ENCODE measurements around the gene DLG5. TPM values are rescaled to one million over a fixed set of nuclear protein-coding genes. Genes with fewer than 3 reads are reported as not detected.

Gene DLG5
- total RNA-seq, 1 donor from 2014 or later, result 58.4 TPM

DNA sequence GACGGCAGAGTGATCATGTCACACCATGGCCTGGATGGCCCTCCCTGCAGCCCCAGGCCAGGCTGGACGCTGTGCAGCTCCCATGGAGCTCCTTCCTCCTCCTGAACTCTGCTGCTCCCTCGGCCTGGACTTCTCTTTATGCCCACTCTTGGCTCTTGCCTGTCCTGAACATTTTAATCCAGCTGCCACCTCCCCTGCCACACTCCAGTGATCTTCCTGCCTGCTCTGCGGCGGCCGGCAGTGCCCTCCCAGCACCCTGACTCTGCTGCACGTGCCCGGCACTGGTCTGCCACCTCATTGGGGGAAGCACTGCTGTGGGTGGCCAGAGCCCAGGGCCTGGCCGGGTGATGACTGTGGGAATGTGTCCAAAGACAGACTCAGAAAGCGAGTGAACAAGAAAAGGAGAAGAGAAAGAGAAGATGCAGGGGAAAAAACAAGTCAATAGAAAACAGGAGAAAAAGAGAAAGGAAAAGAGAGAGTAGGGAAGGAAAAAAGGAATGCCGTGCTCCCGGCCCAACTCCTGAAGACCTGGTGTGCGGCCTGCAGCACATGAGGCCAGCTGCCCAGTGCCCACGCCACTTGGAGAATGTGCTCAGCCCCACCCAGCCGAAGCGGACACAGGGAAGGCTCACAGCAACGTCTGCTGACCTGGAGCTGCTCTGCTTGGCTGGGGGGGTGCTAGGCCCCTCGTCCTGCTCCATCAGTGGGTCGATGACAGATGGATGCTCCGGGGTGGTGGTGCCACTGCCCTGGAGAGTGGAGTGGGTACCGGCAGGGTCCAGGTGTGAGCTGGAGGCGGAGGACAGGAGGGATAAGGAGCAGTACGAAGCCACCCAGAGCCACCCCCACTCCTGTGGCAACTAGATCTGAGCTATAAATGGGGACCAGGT lies 115.9 kb downstream of the DLG5 start:
- no peak for FAIRE-seq
- Histone ChIP-seq H3K4me2 (ENCODE audit: low read length) (no peak overlapping the region), H3K9ac (ENCODE audit: low read length) (no peak overlapping the region), H3K9me3 (ENCODE audit: insufficient read depth, low read depth, low read length) (no peaks in the 10 kb centered on the region), H3K4me1 (ENCODE audit: insufficient read depth, low read length) (no peaks in the 10 kb centered on the region), H4K20me1 (ENCODE audit: insufficient read depth, low read length) (no peaks in the 10 kb centered on the region), H3K36me3 (ENCODE audit: insufficient read depth, low read length) (peaks cover 16% of the 10 kb centered on the region), H3K4me3 (ENCODE audit: insufficient read depth, low read depth, low read length) (no peak overlapping the region), H3K27ac (ENCODE audit: low read depth, low read length) (no peak overlapping the region), H3K79me2 (ENCODE audit: insufficient read depth, low read length) (no peaks in the 10 kb centered on the region), H2AFZ (ENCODE audit: low read depth, low read length) (no peak overlapping the region), H3K27me3 (ENCODE audit: insufficient read depth, low read length) (no peaks in the 10 kb centered on the region)
- Mint-ChIP-seq H3K27me3 (ENCODE audit: low read depth, unreplicated experiment) (no peaks in the 10 kb centered on the region), H3K36me3 (ENCODE audit: low read depth, unreplicated experiment) (peaks cover 26% of the 10 kb centered on the region), H3K9me3 (ENCODE audit: unreplicated experiment) (peaks cover 1% of the 10 kb centered on the region), H3K4me1 (ENCODE audit: low read depth, unreplicated experiment) (no peaks in the 10 kb centered on the region), H3K27ac (ENCODE audit: unreplicated experiment) (no peak overlapping the region), H3K4me3 (ENCODE audit: unreplicated experiment) (no peak overlapping the region)
- TF ChIP-seq EZH2 (IDR thresholded peaks at IDR 0.05; ENCODE audit: insufficient read depth, low read length), result no peak
- TF ChIP-seq, protein P1, sequence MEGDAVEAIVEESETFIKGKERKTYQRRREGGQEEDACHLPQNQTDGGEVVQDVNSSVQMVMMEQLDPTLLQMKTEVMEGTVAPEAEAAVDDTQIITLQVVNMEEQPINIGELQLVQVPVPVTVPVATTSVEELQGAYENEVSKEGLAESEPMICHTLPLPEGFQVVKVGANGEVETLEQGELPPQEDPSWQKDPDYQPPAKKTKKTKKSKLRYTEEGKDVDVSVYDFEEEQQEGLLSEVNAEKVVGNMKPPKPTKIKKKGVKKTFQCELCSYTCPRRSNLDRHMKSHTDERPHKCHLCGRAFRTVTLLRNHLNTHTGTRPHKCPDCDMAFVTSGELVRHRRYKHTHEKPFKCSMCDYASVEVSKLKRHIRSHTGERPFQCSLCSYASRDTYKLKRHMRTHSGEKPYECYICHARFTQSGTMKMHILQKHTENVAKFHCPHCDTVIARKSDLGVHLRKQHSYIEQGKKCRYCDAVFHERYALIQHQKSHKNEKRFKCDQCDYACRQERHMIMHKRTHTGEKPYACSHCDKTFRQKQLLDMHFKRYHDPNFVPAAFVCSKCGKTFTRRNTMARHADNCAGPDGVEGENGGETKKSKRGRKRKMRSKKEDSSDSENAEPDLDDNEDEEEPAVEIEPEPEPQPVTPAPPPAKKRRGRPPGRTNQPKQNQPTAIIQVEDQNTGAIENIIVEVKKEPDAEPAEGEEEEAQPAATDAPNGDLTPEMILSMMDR (IDR thresholded peaks at IDR 0.05; ENCODE audit: insufficient read depth, low read depth, low read length), result no peak
- no peak for DNase-seq (ENCODE audit: low read depth)

DNA sequence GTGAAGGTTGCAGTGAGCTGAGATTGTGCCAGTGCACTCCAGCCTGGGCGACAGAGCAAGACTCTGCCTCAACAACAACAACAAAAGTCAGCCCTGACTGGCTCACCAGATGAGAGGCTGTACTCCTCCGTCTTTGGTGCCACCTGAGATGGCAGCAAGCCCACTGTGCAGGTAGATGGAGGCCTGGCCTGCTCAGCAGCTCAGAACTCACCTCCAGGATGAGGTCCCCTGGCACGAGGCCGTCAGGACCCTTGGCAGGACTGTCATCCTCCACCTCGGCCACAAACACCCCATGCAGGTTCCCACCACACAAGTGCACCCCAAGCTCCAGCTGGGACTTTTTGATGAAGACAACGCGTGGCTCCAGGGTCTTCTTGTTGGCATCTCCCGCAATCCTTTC lies 117.2 kb downstream of the DLG5 start:
- H3K79me2 ChIP-seq (ENCODE audit: insufficient read depth, low read length), result no peaks in the 10 kb centered on the region
- H3K9ac ChIP-seq (ENCODE audit: low read length), result no peak overlapping the region
- Mint-ChIP-seq H3K27ac (ENCODE audit: unreplicated experiment) (no peak overlapping the region), H3K9me3 (ENCODE audit: unreplicated experiment) (peaks cover 3% of the 10 kb centered on the region), H3K4me3 (ENCODE audit: unreplicated experiment) (no peak overlapping the region), H3K4me1 (ENCODE audit: low read depth, unreplicated experiment) (no peaks in the 10 kb centered on the region), H3K27me3 (ENCODE audit: low read depth, unreplicated experiment) (no peaks in the 10 kb centered on the region), H3K36me3 (ENCODE audit: low read depth, unreplicated experiment) (peaks cover 31% of the 10 kb centered on the region)
- TF ChIP-seq EZH2 (IDR thresholded peaks at IDR 0.05; ENCODE audit: insufficient read depth, low read length), result no peak
- TF ChIP-seq, protein P1 (IDR thresholded peaks at IDR 0.05; ENCODE audit: insufficient read depth, low read depth, low read length), result no peak
- no peak overlapping the region for H2AFZ ChIP-seq (ENCODE audit: low read depth, low read length)
- H3K36me3 ChIP-seq (ENCODE audit: insufficient read depth, low read length), result peaks cover 15% of the 10 kb centered on the region
- FAIRE-seq (no peak), DNase-seq (ENCODE audit: low read depth) (no peak)
- no peaks in the 10 kb centered on the region for H3K9me3 ChIP-seq (ENCODE audit: insufficient read depth, low read depth, low read length)
- H3K4me3 ChIP-seq (ENCODE audit: insufficient read depth, low read depth, low read length), result no peak overlapping the region
- H3K4me1 ChIP-seq (ENCODE audit: insufficient read depth, low read length), result no peaks in the 10 kb centered on the region
- H3K27ac ChIP-seq (ENCODE audit: low read depth, low read length), result no peak overlapping the region
- no peaks in the 10 kb centered on the region for H4K20me1 ChIP-seq (ENCODE audit: insufficient read depth, low read length)
- H3K4me2 ChIP-seq (ENCODE audit: low read length), result no peak overlapping the region
- no peaks in the 10 kb centered on the region for H3K27me3 ChIP-seq (ENCODE audit: insufficient read depth, low read length)

DNA sequence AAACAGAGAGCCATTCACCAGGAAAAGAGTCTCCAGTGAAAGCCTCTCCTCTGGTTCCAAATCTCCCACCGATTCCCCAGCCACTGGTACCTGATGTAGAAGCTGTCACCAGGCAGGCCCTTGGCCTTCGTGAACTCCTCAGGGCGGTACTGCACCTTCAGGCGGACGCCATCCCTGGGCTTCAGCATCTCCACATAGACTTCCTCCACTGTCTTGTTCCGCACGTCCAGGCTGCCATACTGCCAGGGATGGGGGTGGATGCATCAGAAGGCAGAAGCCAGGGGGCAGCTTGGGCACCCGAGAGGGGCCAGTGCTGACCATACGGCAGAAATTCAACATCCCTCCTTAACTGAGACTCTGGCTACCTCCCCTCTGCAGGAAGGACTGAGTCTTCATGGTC lies 118.8 kb downstream of the DLG5 start:
- Histone ChIP-seq H3K4me3 (ENCODE audit: insufficient read depth, low read depth, low read length) (no peak overlapping the region), H4K20me1 (ENCODE audit: insufficient read depth, low read length) (no peaks in the 10 kb centered on the region), H3K4me1 (ENCODE audit: insufficient read depth, low read length) (no peaks in the 10 kb centered on the region), H2AFZ (ENCODE audit: low read depth, low read length) (no peak overlapping the region), H3K9me3 (ENCODE audit: insufficient read depth, low read depth, low read length) (no peaks in the 10 kb centered on the region), H3K9ac (ENCODE audit: low read length) (no peak overlapping the region), H3K27ac (ENCODE audit: low read depth, low read length) (no peak overlapping the region), H3K79me2 (ENCODE audit: insufficient read depth, low read length) (no peaks in the 10 kb centered on the region), H3K4me2 (ENCODE audit: low read length) (no peak overlapping the region), H3K27me3 (ENCODE audit: insufficient read depth, low read length) (no peaks in the 10 kb centered on the region), H3K36me3 (ENCODE audit: insufficient read depth, low read length) (peaks cover 12% of the 10 kb centered on the region)
- Mint-ChIP-seq H3K4me3 (ENCODE audit: unreplicated experiment) (no peak overlapping the region), H3K27me3 (ENCODE audit: low read depth, unreplicated experiment) (no peaks in the 10 kb centered on the region), H3K27ac (ENCODE audit: unreplicated experiment) (no peak overlapping the region), H3K36me3 (ENCODE audit: low read depth, unreplicated experiment) (peaks cover 29% of the 10 kb centered on the region), H3K4me1 (ENCODE audit: low read depth, unreplicated experiment) (no peaks in the 10 kb centered on the region), H3K9me3 (ENCODE audit: unreplicated experiment) (peaks cover 3% of the 10 kb centered on the region)
- TF ChIP-seq EZH2 (IDR thresholded peaks at IDR 0.05; ENCODE audit: insufficient read depth, low read length), result no peak
- TF ChIP-seq, protein P1 (IDR thresholded peaks at IDR 0.05; ENCODE audit: insufficient read depth, low read depth, low read length), result no peak
- FAIRE-seq (no peak), DNase-seq (ENCODE audit: low read depth) (no peak)

Measured in astrocyte (in vitro differentiated cells and primary cell).